GM18519 (cell line): Measurements from ENCODE around the gene ACTN4.

ENCODE experiments used
- ATAC-seq: cut with Tn5 transposase; IDR thresholded peaks from one replicate; pipeline ENCODE4 v1.9.1; 2021; ENCODE audit warnings: mild to moderate bottlenecking, moderate library complexity; ENCODE audit not compliant: unreplicated experiment, low FRiP score

Gene ACTN4

DNA sequence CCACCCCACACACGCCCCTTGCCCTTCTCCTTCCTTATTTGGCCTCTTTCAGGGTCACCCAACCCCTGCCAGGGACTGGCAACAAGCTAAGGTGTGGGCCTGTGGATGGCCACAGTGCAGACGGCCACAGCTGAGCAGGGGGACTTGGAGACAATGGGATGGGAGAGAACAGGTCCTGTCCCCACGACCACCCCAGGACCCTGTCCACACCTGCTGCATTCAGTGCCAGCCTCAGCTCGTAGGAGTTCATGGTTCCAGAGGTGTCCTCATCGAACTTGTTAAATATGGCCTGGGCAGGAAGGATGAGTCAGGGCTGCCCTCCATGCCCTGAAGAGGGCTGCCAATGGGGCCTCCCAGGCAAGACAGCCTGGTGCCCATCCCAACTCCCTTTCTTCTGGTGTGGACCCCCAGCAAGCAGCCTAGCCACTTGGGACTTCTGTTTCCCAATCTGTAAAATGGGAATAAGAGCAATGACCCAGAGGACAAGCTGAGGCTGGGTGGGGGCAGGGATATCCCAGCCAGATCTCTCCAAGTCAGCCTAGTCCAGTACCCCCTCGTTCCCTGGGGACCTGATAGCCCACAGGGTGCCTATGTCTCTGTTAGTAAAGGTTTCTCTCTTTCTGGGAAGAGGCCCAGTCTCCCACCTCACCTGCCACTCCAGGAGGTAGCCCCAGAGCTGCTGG, 86.2 kb downstream of the ACTN4 start:
- ATAC-seq: no peak

DNA sequence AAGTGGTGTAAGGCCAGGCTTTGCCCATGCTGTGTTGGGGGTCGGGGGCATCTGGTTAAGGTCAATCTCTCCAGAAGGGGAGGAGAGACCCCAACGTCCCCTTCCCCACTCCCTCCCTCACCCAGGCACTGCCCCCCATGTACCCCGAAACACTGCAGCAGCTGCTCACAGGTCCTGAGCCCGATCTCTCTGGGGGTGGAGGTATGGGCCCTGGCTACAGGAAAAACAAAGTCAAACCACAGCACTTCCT, 86.7 kb downstream of the ACTN4 start:
- no peak for ATAC-seq

DNA sequence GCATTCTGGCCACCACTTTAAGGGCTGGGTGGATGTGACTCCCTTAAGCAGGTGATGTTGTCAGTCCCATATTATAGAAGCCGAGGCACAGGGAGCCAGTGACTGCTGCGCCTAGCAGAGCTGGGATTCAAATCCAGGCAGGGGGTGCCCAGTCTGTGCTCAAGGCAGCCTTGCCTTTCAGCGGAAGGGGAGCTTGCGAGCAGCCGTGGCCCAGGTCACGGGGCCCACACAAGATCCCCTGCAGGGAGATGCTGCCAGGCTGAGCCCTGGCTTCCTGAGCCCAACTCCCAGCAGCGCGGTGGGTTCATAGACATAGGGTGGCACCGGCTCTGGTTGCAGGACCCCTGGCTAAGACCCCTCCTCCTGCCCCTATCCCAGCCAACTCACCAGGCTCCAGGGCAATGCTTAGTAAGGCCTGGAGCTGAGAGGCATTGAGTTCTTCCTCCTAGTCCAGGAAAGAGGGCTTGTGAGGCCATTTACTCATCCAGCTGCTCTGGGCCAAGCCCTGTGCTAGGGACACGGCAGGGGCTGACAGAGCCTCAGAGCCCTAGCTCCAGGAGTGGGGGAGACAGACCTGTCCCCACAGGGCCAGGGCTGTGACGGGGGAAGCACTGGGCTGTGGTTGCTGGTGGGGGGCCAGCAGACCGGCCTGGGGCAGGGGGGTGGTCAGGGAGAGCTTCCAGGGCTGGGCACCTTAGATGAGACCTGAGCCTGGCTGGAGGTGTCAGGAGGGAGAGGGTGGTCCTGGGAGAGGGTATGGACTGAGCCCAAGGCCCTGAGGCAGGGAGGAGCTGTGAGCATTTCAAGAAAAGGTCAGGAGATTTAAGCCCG, 87.2 kb downstream of the ACTN4 start:
- no peak for ATAC-seq

DNA sequence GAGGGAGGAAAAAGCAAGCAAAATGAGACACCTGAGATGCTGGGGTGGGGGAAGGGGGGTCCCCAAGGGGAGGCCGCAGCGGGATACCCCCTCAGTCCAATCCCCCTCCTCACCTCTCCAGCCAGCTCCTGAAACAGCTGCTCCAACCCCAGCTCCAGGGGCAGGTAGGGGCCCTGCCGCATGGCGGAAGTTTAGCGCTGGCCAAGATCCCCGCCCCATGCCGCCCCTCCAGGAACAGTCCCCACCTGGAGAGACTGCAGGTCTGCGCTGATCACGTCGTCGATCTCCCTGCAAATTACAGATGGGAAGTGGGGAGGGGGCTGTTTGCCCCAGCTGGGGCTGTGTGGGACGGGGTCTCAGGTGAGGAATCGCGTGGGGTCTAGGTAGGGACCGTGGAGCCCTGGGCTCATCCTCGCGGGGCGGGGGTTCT, 87.8 kb downstream of the ACTN4 start:
- no peak for ATAC-seq

DNA sequence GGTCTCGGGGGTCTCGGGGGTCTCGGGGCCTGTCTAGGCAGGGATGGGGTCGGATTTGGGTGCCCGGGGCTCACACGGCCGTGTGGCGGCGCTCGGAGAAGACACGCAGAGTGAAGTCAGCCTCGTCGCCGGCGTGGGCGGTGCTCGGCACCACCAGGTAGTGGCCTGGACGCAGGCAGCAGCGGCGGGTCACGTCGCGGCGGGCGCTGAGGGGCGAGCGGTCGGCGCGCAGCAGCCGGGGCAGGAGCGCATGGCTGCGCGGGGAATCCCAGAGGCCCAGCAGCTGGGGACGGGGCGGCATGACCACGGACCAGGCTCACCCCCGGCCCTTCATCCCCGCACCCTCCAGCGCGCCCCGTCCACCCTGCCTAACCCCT, 88.6 kb downstream of the ACTN4 start:
- no peak for ATAC-seq

DNA sequence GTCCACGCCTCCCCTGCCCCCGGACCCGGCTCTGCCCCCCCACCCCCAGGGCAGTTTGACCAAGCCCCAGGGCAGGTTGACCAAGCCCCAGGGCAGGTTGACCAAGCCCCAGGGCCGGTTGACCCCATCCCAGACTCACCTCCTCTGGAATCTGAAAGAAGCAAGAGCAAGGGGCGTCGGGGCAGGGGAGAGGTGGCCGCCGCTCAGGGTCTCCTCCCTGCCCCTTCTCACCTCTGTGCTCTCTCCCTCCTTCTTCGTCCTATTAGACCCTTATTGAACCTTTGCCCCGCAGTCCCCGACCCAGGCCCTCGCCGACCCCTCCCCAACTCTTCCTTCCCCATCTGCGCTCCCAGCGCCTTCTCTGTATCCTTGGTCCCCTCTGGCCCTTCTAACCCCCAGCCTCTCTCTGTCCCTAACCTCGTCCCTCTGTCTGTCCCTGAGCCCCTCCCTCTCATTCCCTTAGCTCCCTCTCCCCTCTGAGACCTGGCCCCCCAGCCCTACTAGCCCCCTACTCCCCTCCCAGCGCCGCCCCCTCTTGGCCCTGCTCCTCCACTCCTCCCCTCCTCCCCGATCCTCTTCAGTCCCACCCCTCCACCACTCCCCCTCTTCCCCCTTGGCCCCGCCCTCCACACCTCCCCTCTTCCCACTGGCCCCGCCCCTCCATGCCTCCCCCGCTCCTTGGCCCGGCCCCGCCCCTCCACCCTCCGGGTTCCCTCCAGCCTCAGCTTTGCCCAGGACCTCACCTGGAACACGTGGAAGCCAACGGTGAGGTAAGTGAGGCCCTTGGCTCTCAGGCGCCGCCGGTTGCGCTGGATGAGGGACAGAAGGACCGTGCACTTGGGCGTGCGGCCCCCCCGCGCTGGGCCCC, 89.2 kb downstream of the ACTN4 start:
- no peak for ATAC-seq

DNA sequence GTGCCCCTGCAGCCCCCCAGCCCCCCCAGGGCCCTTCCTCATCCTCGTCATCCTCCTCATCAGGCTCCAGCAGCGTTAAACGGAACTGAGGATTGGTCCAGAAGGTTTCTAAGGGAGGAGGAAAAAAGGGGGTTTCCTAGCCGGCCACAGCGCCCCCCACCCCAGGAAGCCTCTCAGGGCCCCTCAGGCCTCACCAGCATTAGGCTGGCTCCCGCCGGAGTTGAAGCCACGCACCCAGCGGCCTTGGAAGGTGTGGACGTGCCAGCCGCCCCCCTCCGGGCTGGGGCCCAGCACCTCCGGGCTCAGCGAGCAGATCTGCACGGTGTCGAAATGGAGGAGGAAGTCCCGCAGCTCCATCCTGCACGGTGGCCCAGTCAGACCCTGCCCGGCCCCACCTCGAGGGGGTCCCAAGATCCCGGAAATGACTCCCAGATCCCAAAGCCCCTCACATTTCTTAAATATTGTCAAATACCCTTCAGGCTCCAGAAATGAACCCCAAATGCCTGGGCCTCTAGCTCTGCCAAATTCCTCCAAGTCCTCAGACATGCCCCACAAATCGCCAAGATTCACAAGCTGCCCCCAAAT, 89.9 kb downstream of the ACTN4 start:
- ATAC-seq: no peak

DNA sequence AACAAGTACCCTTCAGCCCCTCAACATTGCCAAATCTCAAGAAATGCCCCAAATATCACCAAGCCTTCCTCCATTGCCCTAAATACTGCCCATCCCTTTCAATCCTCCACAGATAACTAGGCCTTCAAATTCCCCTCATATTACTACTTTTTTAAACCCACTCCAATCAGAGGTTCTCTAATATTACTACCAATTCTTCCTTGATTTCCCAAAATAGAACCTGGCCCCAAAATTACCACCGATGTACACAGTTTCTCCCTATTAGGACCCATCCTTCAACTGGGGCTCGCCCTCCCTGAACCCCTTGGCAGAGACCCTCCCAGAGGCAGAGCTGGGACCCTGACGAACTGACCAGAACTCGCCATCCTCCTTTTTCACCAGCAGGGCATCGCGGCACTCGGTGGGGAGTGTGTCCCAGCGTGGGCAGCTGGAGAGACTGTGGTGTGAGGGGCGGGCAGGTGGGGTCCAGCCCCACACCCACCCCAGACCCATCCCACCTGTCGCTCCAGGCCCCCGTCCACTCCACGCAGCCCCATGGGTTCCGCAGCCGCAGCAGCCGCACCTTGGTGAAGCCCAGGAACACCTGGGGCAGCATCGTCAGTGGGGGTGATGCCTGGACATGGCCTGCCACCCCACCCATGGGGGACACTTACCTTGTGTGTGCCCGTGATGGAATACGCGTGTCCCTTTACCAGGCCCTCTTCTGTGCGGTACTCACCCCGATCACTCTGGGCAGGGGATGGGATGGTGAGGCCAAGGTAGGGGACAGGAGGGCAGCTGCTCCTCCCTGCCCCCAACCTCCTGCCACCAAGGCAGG, 90.7 kb downstream of the ACTN4 start:
- no peak for ATAC-seq

DNA sequence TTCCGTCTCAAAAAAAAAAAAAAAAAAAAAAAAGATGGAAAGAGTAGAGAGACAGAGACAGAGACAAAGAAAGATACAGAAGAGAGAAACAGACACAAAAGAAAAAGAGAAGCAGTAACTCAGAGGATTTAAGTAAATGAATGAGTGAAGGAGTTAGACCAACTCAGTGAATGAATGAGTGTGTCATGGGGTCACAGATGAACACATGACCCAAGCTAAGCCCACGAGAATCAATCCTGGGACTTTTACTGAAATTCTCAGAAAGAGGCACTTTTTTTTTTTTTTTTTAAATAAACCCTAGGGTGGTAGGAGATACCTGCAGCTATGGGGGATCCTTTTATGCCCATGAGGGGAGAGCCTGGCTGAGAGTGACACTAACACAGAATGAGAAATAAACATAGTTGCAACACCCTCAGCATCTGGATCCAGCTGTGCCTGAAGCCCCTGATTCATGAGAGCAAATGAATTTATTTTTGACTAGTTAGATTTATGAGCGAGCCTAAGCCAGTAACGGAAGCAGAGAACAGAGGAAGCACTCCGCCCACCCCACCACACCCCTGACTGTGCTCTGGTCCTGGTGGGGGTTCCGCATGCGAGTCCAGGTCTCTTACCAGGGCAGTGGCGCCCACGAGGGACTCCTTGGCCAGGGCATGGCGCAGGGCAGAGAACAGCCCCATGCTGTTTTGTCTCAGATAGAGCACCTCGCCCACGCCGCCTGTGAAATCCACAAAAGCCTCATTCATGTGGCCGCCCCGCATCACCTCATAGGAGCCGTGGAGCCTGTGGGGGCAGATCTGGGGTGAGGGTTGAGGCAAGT, 92.2 kb downstream of the ACTN4 start:
- no peak for ATAC-seq

DNA sequence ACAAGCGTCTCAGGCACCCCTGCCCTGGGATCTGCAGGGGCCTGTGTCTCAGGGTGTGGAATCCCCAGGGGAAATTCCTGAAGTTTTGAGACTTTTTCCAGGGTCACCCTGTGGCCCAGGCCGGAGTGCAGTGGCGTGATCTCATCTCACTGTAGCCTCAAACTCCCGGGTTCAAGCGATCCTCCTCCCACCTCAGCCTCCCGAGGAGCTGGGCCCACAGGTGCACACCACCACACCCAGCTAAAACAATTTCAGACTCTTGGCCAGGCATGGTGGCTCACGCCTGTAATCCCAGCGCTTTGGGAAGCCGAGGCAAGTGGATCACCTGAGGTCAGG, 92.8 kb downstream of the ACTN4 start:
- no peak for ATAC-seq

DNA sequence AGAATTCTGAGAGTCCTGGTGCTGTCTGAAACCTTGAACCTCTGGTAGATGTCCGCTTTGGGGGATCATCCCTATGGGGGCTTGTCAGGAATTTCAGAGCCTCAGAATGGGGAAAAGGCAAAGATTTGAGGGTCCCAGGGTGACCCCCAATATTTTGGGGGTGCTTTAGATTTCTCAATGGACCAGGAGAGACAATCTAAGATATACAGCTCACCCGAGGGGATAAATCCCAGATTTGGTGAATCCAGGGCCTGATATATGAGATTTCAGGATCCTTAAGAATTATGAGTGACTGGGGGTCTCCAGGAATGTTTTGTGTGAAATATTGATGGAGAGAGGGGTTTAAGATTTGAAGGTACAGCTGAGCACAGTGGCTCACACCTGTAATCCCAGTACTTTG, 93.5 kb downstream of the ACTN4 start:
- no peak for ATAC-seq

DNA sequence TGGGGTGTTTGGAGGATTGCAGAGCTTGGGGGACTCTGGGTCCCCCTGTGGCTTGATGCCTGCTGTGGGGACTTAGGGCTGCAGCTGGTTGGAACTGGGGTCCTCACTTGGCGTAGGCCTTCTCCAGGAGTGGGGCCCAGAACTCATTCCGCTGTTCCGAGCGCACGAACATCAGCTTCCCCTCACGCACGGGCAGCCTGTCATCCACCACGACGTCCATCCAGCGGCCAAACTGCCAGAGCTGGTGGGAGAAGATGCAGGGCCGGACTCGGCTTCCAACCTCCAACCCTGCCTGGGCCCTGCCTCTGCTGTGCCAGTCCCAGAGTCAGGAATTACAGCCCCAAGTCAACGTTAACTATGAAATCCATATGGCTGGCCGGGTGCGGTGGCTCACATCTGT, 94.2 kb downstream of the ACTN4 start:
- no peak for ATAC-seq

DNA sequence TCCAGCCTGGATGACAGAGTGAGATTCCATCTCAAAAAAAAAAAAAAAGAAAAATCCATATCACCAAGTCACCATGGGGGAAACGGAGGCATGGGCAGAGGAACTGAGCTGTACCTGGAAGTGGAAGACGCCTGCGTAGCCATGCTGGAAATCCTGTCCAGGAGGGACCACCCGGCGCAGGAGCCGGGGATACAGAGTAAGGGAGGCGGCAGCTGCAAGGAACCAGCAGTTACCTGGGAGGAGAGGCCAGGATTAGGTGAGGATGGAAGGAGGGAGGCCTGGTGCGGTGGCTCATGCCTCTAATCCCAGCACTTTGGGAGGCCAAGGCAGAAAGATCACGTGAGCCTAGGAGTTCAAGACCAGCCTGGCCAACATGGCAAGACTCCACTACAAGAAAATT, 94.8 kb downstream of the ACTN4 start:
- ATAC-seq: no peak

DNA sequence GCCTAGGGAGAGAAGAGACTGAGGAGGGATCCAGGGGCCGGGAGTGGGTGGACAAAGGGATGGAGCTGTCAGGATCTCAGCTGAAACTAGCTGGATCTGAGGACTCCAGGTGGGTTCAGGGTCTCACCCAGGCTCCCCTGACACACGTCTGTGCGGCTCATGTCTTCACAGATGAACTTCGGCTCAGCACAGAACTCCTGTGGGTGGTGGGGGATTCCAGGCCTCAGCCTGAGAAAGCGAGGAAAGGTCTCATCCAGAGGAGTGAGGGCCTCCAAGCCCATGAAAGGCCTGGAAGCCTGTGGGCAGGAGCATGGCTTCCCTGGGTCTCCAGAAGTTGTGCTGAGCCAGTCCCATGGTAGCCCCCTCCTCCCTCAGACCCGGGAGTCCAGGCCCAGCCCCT, 95.5 kb downstream of the ACTN4 start:
- ATAC-seq: no peak

DNA sequence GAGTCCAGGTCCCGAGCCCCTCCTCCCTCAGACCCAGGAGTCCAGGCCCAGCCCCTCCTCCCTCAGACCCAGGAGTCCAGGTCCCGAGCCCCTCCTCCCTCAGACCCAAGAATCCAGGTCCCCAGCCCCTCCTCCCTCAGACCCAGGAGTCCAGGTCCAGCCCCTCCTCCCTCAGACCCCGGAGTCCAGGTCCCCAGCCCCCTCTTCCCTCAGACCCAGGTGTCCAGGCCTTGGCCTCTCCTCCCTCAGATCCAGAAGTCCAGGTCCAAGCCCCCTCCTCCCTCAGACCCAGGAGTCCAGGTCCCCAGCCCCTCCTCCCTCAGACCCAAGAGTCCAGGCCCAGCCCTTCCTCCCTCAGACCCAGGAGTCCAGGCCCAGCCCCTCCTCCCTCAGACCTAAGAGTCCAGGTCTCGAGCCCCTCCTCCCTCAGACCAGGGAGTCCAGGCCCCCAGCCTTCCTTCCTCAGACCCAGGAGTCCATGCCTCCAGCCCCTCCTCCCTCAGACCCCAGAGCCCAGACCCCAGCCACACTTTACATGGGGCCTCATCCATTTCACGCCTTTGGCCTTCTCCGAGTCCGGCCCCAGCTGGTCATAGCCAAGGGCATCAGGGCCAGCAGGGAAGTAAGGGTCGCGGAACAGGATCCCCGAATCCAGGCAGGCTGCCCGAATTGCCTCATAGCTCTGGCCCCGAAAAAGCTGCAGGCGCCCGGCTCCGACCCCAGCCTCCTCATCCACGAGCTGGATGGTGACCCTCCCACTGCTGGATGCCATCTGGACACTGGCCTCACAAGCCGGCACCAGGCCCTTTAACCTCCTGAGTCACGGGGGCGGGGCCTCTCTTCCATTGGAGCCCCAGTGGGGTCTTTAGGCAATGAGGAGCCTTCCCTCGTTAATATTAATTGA, 96.2 kb downstream of the ACTN4 start:
- no peak for ATAC-seq

DNA sequence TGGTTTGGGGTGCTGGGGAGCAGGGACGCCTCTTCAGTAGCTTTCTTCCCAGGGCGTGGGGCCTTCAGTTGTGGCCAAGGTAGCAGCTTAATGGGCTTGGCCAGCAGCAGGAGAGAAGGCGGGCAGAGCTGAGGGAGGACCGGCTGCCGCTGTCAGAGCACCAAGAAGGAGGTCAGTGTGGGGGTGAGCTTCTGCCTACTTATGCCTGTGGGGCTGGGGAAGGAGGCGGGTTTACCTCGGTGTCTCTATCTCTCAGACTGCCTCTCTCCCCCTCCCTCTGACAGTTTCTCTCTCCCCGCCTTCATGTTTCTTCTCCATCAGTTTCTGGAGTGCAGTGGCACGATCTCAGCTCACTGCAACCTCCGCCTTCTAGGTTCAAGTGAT, 96.8 kb downstream of the ACTN4 start, which contains the start of gene CAPN12:
TSS of gene CAPN12 (minus strand) at position 177 of the 384 bp plus-strand sequence. CDS start 309 bp downstream, outside the sequence.
- no peak for ATAC-seq

DNA sequence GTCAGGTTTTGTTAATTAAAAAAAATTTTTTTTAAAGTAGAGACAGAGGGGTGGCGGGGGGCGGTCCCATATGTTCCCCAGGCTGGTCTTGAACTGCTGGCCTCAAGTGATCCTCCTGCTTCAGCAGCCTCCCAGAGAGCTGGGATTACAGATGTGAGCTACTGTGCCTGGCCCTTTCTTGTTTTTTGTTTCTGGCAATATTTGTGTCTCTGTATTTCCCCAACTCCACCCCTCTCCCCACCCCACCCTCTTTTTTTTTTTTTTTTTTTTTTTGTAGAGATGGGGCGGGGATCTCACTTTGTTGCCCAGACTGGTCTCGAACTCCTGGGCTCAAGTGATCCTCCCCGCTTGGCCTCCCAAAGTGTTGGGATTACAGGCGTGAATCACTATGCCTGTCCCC, 97.4 kb downstream of the ACTN4 start:
- ATAC-seq: no peak

DNA sequence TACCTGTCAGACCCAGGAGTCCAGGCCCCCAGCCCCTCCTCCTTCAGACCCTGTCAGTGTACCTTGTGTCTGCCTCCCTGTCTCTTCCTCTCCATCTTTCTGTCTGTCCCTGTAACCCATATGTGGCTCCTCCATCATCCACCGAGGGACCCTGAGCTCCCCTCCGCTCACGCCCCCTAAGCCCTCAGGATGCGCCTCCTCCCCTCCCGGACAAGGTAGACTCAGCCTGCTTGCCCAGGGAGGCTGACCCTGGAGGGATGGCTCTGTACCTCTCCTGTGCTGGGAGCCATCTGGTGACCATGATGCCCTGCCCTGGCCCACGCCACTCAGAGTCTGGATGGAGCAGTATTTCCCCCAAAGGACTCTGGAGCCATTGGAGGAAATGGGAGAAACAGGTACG, 97.9 kb downstream of the ACTN4 start:
- ATAC-seq: no peak
